HG02840 (cell line): ENCODE results near the gene SPINDOC.
A peak's percentile ranks its signal among the peaks of the same experiment; 100 is the strongest.

Source experiments
- ATAC-seq: cut with Tn5 transposase; IDR thresholded peaks from one replicate; pipeline ENCODE4 v1.9.1; 2021; ENCODE audit warnings: mild to moderate bottlenecking, moderate library complexity, moderate number of reproducible peaks; ENCODE audit not compliant: unreplicated experiment, low FRiP score

Gene SPINDOC

GRCh38 chr11:63829823-63830489 lies 16.7 kb downstream of the SPINDOC start:
- no peak for ATAC-seq

- ATAC-seq, result no peak
Measured at GRCh38 chr11:63831326-63831725, 18.1 kb downstream of the SPINDOC start.

DNA sequence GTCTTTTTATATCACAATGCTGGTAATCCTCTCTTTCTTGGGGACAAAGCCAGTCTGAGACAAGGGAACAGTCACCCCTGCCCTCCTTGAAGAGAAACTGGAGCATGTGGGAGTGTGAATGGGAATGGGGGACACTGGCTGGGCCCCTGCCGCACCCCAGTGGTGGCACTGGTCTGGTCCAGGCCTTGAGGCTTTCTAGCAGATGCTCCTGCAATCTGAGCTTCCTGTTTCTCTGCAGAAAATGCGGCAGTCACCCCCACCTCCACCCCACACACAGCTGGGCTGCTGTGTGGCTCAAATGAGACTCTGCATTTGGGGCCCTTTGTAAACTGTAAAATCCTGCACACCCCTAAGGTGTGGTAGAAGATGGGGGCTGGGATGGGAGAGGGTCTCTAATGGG lies 19.1 kb downstream of the SPINDOC start:
- ATAC-seq, result no peak

DNA sequence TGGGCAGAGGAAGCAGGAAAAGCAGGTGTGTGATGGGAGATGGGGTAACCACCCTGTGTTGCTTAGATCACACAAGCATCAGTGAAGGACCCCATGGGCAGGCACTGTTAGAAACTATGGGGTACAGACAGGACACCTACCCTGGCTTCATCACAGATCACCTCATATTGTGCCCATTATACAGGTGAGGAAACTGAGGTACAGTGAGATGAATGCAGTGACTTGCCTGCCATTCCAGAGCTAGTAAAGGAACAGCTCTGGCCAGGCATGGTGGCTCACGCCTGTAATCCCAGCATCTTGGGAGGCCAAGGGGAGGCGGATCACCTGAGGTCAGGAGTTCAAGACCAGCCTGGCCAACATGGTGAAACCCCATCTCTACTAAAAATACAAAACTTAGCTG lies 19.8 kb downstream of the SPINDOC start:
- no peak for ATAC-seq

DNA sequence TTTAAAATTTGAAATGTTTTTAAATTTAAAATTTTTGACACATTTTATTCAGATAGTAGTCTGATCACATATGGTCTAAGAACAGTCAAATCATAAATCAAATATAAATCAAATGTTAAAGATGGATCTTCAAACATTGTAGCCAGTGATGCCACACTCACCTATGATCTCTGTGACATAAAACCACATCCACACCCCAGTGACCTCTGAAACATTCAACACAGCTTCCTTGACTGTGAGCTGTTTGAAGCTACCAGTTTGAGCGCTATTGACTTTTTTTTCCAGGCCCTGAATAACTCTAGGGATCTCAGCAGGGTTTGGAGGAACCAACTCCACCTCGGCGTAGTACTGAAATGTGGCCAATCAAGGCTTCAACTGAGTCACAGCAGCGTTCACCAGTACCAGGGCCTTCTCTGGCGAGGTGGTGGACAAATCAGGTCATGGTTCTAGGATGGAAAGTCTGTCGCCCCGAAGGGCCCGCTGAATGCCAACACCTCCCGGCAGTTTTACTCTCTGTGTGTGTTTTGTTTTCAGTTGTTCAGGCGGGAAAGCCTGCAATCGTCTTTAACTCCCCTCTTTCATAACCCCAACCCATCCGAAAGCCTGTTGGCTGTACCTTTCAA lies 21.4 kb downstream of the SPINDOC start:
- no peak for ATAC-seq

DNA sequence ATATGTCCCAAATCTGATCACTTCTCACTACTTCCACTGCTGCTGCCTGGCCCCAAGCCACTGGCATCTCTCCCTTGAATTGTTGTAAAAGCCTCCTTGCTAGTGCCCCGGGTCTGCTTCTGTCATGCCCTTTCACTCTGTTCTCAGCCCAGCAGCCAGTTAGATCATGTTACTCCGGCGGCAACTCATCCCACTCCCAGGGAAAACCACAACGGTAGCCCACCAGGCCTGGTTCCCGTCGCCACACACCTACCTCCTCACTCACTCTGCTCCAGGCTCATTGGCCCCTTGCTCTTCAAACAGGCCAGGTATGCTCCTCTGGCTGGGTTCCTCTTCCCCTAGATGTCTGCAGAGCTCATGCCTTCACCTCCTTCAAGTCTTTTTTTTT lies 21.9 kb downstream of the SPINDOC start:
- ATAC-seq, result no peak

DNA sequence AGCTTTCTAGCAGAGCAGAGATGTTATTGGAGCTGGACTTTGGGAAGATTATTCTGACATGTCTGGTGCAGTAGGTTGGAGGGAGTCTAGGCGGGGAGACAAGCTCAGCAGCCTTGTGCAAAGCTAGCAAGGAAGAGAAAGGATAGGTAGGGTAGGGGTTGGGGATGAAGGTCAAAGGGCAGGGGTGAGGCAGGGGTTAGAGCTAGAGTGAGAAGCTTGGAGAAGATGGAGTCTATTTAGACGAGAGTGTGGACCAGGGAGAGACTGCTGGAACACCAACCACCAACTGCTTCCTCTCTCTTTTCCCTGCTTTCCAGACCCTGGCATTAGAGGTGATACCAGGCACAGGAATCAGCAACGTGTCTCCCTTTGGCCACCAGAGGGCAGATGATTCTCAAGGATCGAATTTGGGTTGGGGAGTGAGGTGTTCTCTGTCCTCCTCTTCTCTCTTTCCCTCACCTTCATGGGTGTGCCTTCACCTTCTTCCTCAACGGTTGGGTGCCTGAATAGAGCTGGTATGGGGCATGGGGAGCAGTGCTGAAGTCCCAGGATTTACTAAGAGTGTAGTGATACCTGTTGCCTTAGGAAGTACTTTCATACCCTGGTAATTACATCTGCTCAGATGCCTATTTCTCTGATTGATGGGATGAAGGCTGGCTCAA lies 23.9 kb downstream of the SPINDOC start:
- no peak for ATAC-seq

- no peak for ATAC-seq
Measured at GRCh38 chr11:63837739-63838138, 24.5 kb downstream of the SPINDOC start.

GRCh38 chr11:63838150-63838677 lies 25.0 kb downstream of the SPINDOC start:
- no peak for ATAC-seq

DNA sequence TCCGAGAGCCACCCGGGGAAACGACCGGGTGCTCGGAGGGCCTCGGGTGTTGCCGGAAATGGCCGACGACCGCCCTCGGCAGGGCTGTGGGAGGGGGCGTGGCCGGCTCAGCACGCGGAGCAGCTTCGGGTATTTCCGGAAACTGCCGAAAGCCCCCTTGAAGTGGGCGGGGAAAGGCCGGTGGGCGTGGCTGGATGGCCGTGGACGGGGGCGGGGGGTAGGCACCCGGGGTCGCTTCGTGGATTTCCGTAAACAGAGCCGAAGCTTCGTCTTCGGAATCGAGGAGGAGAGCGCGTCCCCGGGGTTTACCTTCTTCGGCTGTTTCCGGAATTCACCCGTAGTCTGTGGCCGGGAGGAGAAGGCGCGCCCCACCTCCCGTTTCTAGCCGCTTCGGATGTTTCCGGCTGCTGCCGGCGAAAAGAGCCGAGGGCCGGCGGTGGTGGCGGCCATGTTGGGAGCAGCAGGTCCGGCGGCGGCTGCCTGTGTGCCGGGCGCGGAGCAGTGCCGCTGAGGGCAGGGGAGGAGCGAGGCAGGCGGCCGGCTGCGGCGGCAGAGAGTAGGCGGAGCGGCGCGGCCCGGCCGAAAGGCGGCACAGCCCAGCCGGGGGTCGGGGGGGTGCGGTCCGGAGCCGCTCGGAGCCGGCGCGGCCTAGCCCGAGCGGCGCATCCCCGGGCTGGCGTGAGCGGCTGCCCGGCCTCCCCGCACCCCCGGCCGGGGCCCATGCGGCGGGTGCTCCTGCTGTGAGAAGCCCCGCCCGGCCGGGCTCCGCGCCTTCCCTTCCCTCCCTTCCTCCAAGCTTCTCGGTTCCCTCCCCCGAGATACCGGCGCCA lies 25.6 kb downstream of the SPINDOC start, which contains the start of gene MARK2:
Gene MARK2 (plus strand): TSS at position 433 of the 830 bp plus-strand sequence. CDS start 397 bp downstream, at position 830.
- ATAC-seq, result peak; percentile 74

DNA sequence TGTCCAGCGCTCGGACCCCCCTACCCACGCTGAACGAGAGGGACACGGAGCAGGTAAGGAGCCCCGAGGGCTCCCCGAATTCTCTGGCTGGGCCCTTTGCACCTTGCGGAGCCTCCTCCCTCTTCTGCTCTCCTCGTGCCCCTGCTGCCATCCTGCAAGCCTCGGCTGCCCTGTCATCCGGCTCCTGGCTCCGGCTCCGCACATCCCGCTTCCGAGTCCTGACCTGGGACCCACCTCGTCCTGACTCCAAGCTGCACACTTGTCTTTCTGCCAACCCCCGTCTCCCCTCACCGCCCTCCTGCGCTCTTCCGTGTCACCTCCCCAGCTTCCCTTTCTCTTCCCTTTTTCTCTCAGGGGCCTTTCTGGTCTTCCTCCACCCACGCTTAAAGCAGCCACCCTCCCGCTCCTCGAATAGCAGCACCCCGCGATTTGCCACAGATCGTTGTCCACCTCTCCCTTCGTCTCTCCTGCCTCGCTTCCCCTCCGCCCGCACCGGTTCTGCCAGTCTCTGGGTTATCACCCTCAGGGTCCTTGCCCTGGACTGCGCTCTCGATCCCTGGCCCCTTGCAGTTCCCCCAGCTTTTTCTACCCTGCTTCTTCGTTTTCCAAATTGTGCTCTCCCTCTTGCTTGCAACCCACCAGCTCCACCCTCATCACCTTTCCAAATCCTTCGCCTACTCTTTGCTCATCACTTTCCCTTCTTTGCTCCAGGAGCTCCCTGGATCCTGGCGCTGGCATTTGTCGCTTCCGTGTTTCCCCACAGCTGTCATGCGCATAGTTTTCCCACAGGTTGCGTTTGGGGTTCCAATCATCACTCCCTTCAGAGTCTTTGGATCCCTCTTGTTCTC lies 26.5 kb downstream of the SPINDOC start:
- ATAC-seq, result peak; percentile 0

DNA sequence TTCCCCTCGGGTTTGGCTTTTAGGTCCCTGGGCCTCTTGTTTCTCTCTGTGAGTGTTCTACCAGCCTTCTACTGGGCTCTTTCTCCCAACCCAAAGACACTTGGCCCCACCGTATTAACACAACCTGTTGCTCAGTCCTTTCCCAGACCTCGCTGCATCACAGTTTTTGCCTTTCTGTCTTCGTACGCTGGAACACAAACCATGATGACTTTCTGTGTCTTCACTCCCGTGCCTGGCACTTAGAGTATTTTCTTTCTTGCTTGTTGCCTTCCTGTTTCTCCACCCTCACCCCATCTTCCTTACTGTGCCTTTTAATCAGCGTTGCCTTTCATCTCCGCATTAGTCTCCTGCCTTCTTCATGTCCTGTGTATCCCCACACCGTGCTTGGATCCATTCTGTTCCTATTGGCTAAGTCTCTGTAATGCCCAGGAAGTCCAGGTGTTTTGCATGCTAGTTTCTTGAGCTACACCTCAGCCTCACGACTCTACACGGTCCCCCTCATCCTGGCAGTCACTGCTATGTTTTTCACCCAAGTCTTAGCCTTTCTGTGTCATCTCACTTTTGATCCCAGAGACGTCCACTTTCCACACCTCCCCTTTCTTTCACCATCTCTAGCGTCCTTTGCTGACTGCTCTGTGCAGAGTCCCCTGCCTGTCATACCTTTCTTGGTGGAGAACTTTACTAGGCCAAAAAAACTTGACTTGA lies 27.3 kb downstream of the SPINDOC start:
- ATAC-seq, result no peak

DNA sequence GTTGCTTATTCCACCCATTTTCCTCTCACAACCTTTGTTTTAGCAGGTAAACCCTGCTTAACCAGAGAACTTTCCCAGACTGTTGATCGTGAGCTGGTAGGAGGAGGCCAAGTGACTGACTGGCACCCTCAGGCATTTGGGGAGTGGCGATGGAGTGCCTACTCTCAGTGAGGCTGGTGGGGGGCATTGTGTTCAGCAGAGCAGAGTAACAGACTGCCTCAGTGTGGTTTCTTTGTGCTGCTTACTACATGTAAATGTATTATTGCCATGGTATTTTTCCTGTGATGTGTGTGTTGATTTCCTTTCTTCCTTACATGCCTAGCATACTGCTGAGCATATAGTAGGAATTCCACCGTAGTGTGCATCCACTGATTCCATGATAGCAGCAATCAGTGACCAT lies 28.3 kb downstream of the SPINDOC start:
- ATAC-seq, result no peak

- no peak for ATAC-seq
Measured at GRCh38 chr11:63843041-63843440, 29.8 kb downstream of the SPINDOC start.

GRCh38 chr11:63844836-63845235 lies 31.6 kb downstream of the SPINDOC start:
- no peak for ATAC-seq

DNA sequence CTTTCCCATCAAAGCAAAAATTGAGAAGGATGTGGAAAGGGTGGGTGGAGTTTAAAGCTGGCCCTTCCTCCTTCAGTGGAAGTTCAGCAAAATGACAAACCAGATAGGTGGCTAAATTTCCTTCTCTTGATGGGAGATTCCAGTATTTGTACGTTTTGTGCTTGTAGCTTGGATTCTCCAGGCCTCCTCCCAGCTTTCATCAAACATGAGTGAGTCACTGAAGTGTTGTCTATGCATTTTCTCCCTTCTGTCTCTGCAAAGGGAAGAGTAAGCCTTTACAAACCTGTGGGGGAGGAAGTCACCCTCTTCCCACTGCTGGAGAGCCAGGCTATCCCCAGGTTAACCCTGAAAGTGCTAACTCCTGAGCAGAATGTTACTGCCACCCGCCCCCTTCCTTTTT lies 32.0 kb downstream of the SPINDOC start:
- no peak for ATAC-seq

- no peak for ATAC-seq
Measured at GRCh38 chr11:63845911-63846310, 32.7 kb downstream of the SPINDOC start.

DNA sequence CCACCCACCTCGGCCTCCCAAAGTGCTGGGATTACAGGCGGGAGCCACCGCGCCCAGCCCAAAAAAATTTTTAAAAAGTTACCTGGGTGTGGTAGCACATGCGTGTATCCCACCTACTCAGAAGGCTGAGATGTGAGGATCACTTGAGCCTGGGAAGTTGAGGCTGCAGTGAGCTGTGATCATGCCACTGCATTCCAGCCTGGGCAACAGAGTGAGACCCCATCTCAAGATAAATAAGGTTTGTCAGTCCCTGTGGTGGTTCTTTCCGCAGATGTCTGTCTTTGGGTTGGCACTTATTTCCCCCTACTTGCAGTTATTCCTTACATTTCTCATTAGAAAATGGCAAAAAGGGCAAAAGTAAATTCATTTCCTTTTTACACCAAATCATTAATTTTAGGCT lies 33.6 kb downstream of the SPINDOC start:
- ATAC-seq, result no peak

GRCh38 chr11:63847363-63847762 lies 34.1 kb downstream of the SPINDOC start:
- no peak for ATAC-seq
